ENCODE data around the gene HDC. TPM values are rescaled to one million over a fixed set of nuclear protein-coding genes. Genes with fewer than 3 reads are reported as not detected.

The HDC gene
- total RNA-seq, 1 experiment from 2014 or later: not detected

GRCh38 chr15:50267577-50267976 is 2.1 kb upstream of the HDC start:
- ChIA-PET POLR2A (ENCODE audit: low non-redundant PET) (no interaction called here), CTCF (no interaction called here)
- H3K36me3 ChIP-seq (ENCODE audit: insufficient read depth, low read length, poor library complexity, severe bottlenecking): no peaks in the 10 kb centered on the region
- intact Hi-C loops (cut with micrococcal nuclease; ENCODE audit: unreplicated experiment): no loop called here
- DNase-seq (ENCODE audit: low spot score): no peak
- TF ChIP-seq EZH2 (IDR thresholded peaks at IDR 0.05; ENCODE audit: borderline replicate concordance, low read depth, low read length, poor library complexity, severe bottlenecking): no peak
- no peak for TF ChIP-seq CTCF (conservative IDR thresholded peaks at IDR 0.05; ENCODE audit: low read depth, low read length)
- BruUV-seq (replicated peaks): no TSS peak
- no peaks in the 10 kb centered on the region for H3K9me3 ChIP-seq (ENCODE audit: low read depth, low read length, poor library complexity, severe bottlenecking)
- H3K4me1 ChIP-seq (ENCODE audit: insufficient read depth, low read length, poor library complexity, severe bottlenecking): no peaks in the 10 kb centered on the region
- no peak overlapping the region for H3K27ac ChIP-seq (ENCODE audit: low read depth, low read length, poor library complexity, severe bottlenecking)
- no peak overlapping the region for H3K4me3 ChIP-seq (ENCODE audit: low read depth, low read length, poor library complexity, severe bottlenecking)
- H3K27me3 ChIP-seq (replicated peaks; ENCODE audit: insufficient read depth, low read depth, low read length, poor library complexity): no peaks in the 10 kb centered on the region

GRCh38 chr15:50262533-50262932 is 3.0 kb downstream of the HDC start:
- Histone ChIP-seq H3K9me3 (ENCODE audit: low read depth, low read length, poor library complexity, severe bottlenecking) (no peaks in the 10 kb centered on the region), H3K27ac (ENCODE audit: low read depth, low read length, poor library complexity, severe bottlenecking) (no peak overlapping the region), H3K4me3 (ENCODE audit: low read depth, low read length, poor library complexity, severe bottlenecking) (no peak overlapping the region), H3K36me3 (ENCODE audit: insufficient read depth, low read length, poor library complexity, severe bottlenecking) (no peaks in the 10 kb centered on the region), H3K4me1 (ENCODE audit: insufficient read depth, low read length, poor library complexity, severe bottlenecking) (no peaks in the 10 kb centered on the region), H3K27me3 (replicated peaks; ENCODE audit: insufficient read depth, low read depth, low read length, poor library complexity) (no peaks in the 10 kb centered on the region)
- TF ChIP-seq EZH2 (IDR thresholded peaks at IDR 0.05; ENCODE audit: borderline replicate concordance, low read depth, low read length, poor library complexity, severe bottlenecking): no peak
- TF ChIP-seq CTCF (conservative IDR thresholded peaks at IDR 0.05; ENCODE audit: low read depth, low read length): no peak
- no TSS peak for BruUV-seq (replicated peaks)
- intact Hi-C loops (cut with micrococcal nuclease; ENCODE audit: unreplicated experiment): no loop called here
- ChIA-PET CTCF (no interaction called here), POLR2A (ENCODE audit: low non-redundant PET) (no interaction called here)
- no peak for DNase-seq (ENCODE audit: low spot score)

- ChIA-PET POLR2A (ENCODE audit: low non-redundant PET) (no interaction called here), CTCF (no interaction called here)
- TF ChIP-seq CTCF (conservative IDR thresholded peaks at IDR 0.05; ENCODE audit: low read depth, low read length) (no peak), EZH2 (IDR thresholded peaks at IDR 0.05; ENCODE audit: borderline replicate concordance, low read depth, low read length, poor library complexity, severe bottlenecking) (no peak)
- intact Hi-C loops (cut with micrococcal nuclease; ENCODE audit: unreplicated experiment): no loop called here
- Histone ChIP-seq H3K4me1 (ENCODE audit: insufficient read depth, low read length, poor library complexity, severe bottlenecking) (no peaks in the 10 kb centered on the region), H3K4me3 (ENCODE audit: low read depth, low read length, poor library complexity, severe bottlenecking) (no peak overlapping the region), H3K27ac (ENCODE audit: low read depth, low read length, poor library complexity, severe bottlenecking) (no peak overlapping the region), H3K36me3 (ENCODE audit: insufficient read depth, low read length, poor library complexity, severe bottlenecking) (no peaks in the 10 kb centered on the region), H3K9me3 (ENCODE audit: low read depth, low read length, poor library complexity, severe bottlenecking) (no peaks in the 10 kb centered on the region), H3K27me3 (replicated peaks; ENCODE audit: insufficient read depth, low read depth, low read length, poor library complexity) (no peaks in the 10 kb centered on the region)
- no peak for DNase-seq (ENCODE audit: low spot score)
- no TSS peak for BruUV-seq (replicated peaks)
Observed at GRCh38 chr15:50261981-50262380, 3.5 kb downstream of the HDC start.
